GM12873 (cell line): ENCODE measurements around the gene SAXO1.

Experiments used
- CTCF ChIP-seq: IDR thresholded peaks from 2 replicates; pipeline ENCODE4 v1.5.1; 2012; ENCODE audit warnings: low read depth, mild to moderate bottlenecking, moderate library complexity, low read length, control low read depth; ENCODE audit not compliant: insufficient read depth; ENCODE audit errors: missing control alignments

Gene SAXO1

GRCh38 chr9:18936094-18936871 lies 96.7 kb downstream of the SAXO1 start:
- TF ChIP-seq CTCF, result no peak

- TF ChIP-seq CTCF, result no peak
Measured at GRCh38 chr9:18935541-18935940, 97.5 kb downstream of the SAXO1 start.

GRCh38 chr9:18928711-18929110 lies 104.3 kb downstream of the SAXO1 start:
- no peak for TF ChIP-seq CTCF

GRCh38 chr9:18926513-18926912 lies 106.5 kb downstream of the SAXO1 start:
- TF ChIP-seq CTCF, result no peak

GRCh38 chr9:18925880-18926279 lies 107.1 kb downstream of the SAXO1 start:
- TF ChIP-seq CTCF, result no peak

GRCh38 chr9:18923671-18924430 lies 109.2 kb downstream of the SAXO1 start:
- TF ChIP-seq CTCF, result no peak

- no peak for TF ChIP-seq CTCF
Measured at GRCh38 chr9:18923167-18923566, 109.8 kb downstream of the SAXO1 start.
